IMR-90 (cell line): Measurements from ENCODE around the gene IGFBP7. TPM values are rescaled to one million over a fixed set of nuclear protein-coding genes. Genes with fewer than 3 reads are reported as not detected.
A peak's percentile ranks its signal among the peaks of the same experiment; 100 is the strongest.

Source experiments
- ATAC-seq: fragments of 200-7000 bp; cut with Tn5 transposase; 2 replicates; pipeline ENCODE4 v1.9.1; 2020; ENCODE audit warnings: low read depth, mild to moderate bottlenecking, moderate library complexity
- BruUV-seq: library from RNA; stranded (reverse); fragments of 400-500 nt; replicated peaks from 2 replicates; lab custom pipeline; 2021; lab: Mats Ljungman, UMichigan
- CTCF ChIA-PET: fragments of 300-600 bp; formaldehyde crosslinking; extraction: SDS; loops from one replicate; lab custom pipeline; 2021; ENCODE audit warnings: antibody characterized with exemption; lab: Yijun Ruan, JAX
- POLR2A ChIA-PET: fragments of 300-600 bp; sonication (Branson Sonifier 250); formaldehyde crosslinking; loops from one replicate; lab custom pipeline; 2022; ENCODE audit warnings: antibody characterized with exemption; ENCODE audit not compliant: unreplicated experiment; lab: Charles Lee
- DNase-seq: peaks from one replicate; pipeline ENCODE4 v3.0.0; 2013
- H2AFZ ChIP-seq: replicated peaks from 2 replicates; pipeline ENCODE3; 2013; ENCODE audit warnings: low read length, mild to moderate bottlenecking; ENCODE audit not compliant: poor library complexity
- H2AK5ac ChIP-seq: 2 replicates; pipeline ENCODE4 v1.6.1; 2013; ENCODE audit warnings: low read depth, low read length, inconsistent platforms
- H2AK9ac ChIP-seq: replicated peaks from 2 replicates; pipeline ENCODE3; 2013; ENCODE audit warnings: mild to moderate bottlenecking, low read depth, low read length, moderate library complexity; ENCODE audit not compliant: poor library complexity
- H2BK120ac ChIP-seq: 2 replicates; pipeline ENCODE4 v1.6.1; 2013; ENCODE audit warnings: low read depth, low read length, inconsistent platforms
- H2BK15ac ChIP-seq: 3 replicates; pipeline ENCODE4 v1.6.1; 2013; ENCODE audit warnings: low read depth, low read length, inconsistent platforms
- H2BK20ac ChIP-seq: 2 replicates; pipeline ENCODE4 v1.6.1; 2013; ENCODE audit warnings: low read depth, mild to moderate bottlenecking, inconsistent platforms, low read length, moderate library complexity
- H2BK5ac ChIP-seq: 2 replicates; pipeline ENCODE4 v1.6.1; 2013; ENCODE audit warnings: mild to moderate bottlenecking, low read depth, low read length, inconsistent platforms; ENCODE audit not compliant: poor library complexity, severe bottlenecking
- H3K14ac ChIP-seq: replicated peaks from 2 replicates; pipeline ENCODE4 v1.6.1; 2013; ENCODE audit warnings: low read depth, low read length, inconsistent platforms
- H3K18ac ChIP-seq: 2 replicates; pipeline ENCODE4 v1.6.1; 2013; ENCODE audit warnings: low read depth, low read length, control low read depth
- H3K23ac ChIP-seq: 2 replicates; pipeline ENCODE4 v1.6.1; 2013; ENCODE audit warnings: low read depth, low read length, inconsistent platforms
- H3K27ac ChIP-seq: 2 replicates; pipeline ENCODE4 v1.5.1; 2013; ENCODE audit warnings: mild to moderate bottlenecking, control low read depth, low read length; ENCODE audit not compliant: insufficient read depth
- H3K27me3 ChIP-seq: 2 replicates; pipeline ENCODE4 v1.6.1; 2013; ENCODE audit warnings: low read length; ENCODE audit not compliant: control insufficient read depth, insufficient read depth
- H3K36me3 ChIP-seq: 2 replicates; pipeline ENCODE4 v1.6.1; 2013; ENCODE audit warnings: low read length, mixed read lengths; ENCODE audit not compliant: control insufficient read depth, insufficient read depth
- H3K4ac ChIP-seq: 2 replicates; pipeline ENCODE4 v1.6.1; 2013; ENCODE audit warnings: low read depth, low read length, inconsistent platforms
- H3K4me1 ChIP-seq: 2 replicates; pipeline ENCODE4 v1.6.1; 2013; ENCODE audit warnings: low read length, mixed read lengths; ENCODE audit not compliant: control insufficient read depth, insufficient read depth
- H3K4me2 ChIP-seq: 2 replicates; pipeline ENCODE4 v1.6.1; 2013; ENCODE audit warnings: low read depth, mild to moderate bottlenecking, control low read depth, low read length, moderate library complexity
- H3K4me3 ChIP-seq: 2 replicates; pipeline ENCODE4 v1.5.1; 2013; ENCODE audit warnings: low read depth, mild to moderate bottlenecking, control low read depth, low read length, moderate library complexity; ENCODE audit not compliant: insufficient read depth
- H3K56ac ChIP-seq: 2 replicates; pipeline ENCODE4 v1.6.1; 2013; ENCODE audit warnings: low read length, inconsistent platforms; ENCODE audit not compliant: insufficient read depth; ENCODE audit errors: extremely low read depth
- H3K79me1 ChIP-seq, 2 experiments: 2 replicates each; pipeline ENCODE4 v1.6.1; 2013; ENCODE audit warnings: low read length in 2 of 2, inconsistent platforms in 1 of 2, low read depth in 1 of 2
- H3K9ac ChIP-seq: 2 replicates; pipeline ENCODE4 v1.6.1; 2013; ENCODE audit warnings: low read depth, low read length, control low read depth
- H3K9me1 ChIP-seq: 2 replicates; pipeline ENCODE4 v1.6.1; 2013; ENCODE audit warnings: low read length, inconsistent platforms; ENCODE audit not compliant: insufficient read depth
- H3K9me3 ChIP-seq: 2 replicates; pipeline ENCODE4 v1.6.1; 2013; ENCODE audit warnings: low read length; ENCODE audit not compliant: control insufficient read depth, insufficient read depth
- H4K20me1 ChIP-seq: 2 replicates; pipeline ENCODE4 v1.6.1; 2013; ENCODE audit warnings: low read length, inconsistent platforms; ENCODE audit not compliant: insufficient read depth
- H4K5ac ChIP-seq: 2 replicates; pipeline ENCODE4 v1.6.1; 2013; ENCODE audit warnings: mild to moderate bottlenecking, low read depth, low read length, control low read depth
- H4K8ac ChIP-seq, 2 experiments: 2 replicates each; pipeline ENCODE4 v1.6.1; 2013; ENCODE audit warnings: low read depth in 2 of 2, low read length in 2 of 2, control low read depth in 1 of 2, inconsistent platforms in 1 of 2
- H4K91ac ChIP-seq: 2 replicates; pipeline ENCODE4 v1.6.1; 2013; ENCODE audit warnings: low read depth, low read length, inconsistent platforms; ENCODE audit not compliant: insufficient read depth
- BHLHE40 ChIP-seq: fragments of 150-350 bp; IDR thresholded peaks from 2 replicates; pipeline ENCODE4 v1.6.1; 2016; ENCODE audit warnings: mild to moderate bottlenecking, low read depth, low read length
- CEBPB ChIP-seq: IDR thresholded peaks from 2 replicates; pipeline ENCODE4 v1.6.1; 2012; ENCODE audit warnings: low read depth, low read length, improper control_type of control experiment
- CHD1 ChIP-seq: IDR thresholded peaks from 2 replicates; pipeline ENCODE4 v1.6.1; 2012; ENCODE audit warnings: low read depth, low read length, improper control_type of control experiment
- ELK1 ChIP-seq: fragments of 150-350 bp; IDR thresholded peaks from 2 replicates; pipeline ENCODE4 v1.6.1; 2016; ENCODE audit warnings: low read depth, mild to moderate bottlenecking, low read length, moderate library complexity, borderline replicate concordance
- FOS ChIP-seq: fragments of 150-350 bp; IDR thresholded peaks from 2 replicates; pipeline ENCODE4 v1.6.1; 2016; ENCODE audit warnings: low read depth, low read length
- MAFK ChIP-seq: IDR thresholded peaks from 2 replicates; pipeline ENCODE4 v1.6.1; 2012; ENCODE audit warnings: low read depth, low read length, improper control_type of control experiment
- MAZ ChIP-seq: IDR thresholded peaks from 2 replicates; pipeline ENCODE4 v1.6.1; 2012; ENCODE audit warnings: low read depth, mild to moderate bottlenecking, low read length, improper control_type of control experiment, moderate library complexity, borderline replicate concordance
- MXI1 ChIP-seq: IDR thresholded peaks from 2 replicates; pipeline ENCODE4 v1.6.1; 2012; ENCODE audit warnings: low read depth, mild to moderate bottlenecking, low read length, moderate library complexity, borderline replicate concordance
- NFE2L2 ChIP-seq: fragments of 150-350 bp; IDR thresholded peaks from 2 replicates; pipeline ENCODE4 v1.6.1; 2016; ENCODE audit warnings: low read depth, mild to moderate bottlenecking, low read length
- POLR2A ChIP-seq: IDR thresholded peaks from 2 replicates; pipeline ENCODE4 v1.6.1; 2012; ENCODE audit warnings: mild to moderate bottlenecking, low read depth, low read length
- RAD21 ChIP-seq: IDR thresholded peaks from 2 replicates; pipeline ENCODE4 v1.6.1; 2012; ENCODE audit warnings: low read length, improper control_type of control experiment
- RCOR1 ChIP-seq: IDR thresholded peaks from 2 replicates; pipeline ENCODE4 v1.6.1; 2012; ENCODE audit warnings: mild to moderate bottlenecking, low read length, improper control_type of control experiment; ENCODE audit not compliant: insufficient replicate concordance
- RFX5 ChIP-seq: IDR thresholded peaks from 2 replicates; pipeline ENCODE4 v1.8.0; 2012; ENCODE audit warnings: low read depth, mild to moderate bottlenecking, low read length, moderate library complexity
- SMC3 ChIP-seq: fragments of 150-350 bp; IDR thresholded peaks from 2 replicates; pipeline ENCODE4 v1.6.1; 2016; ENCODE audit warnings: low read depth, mild to moderate bottlenecking, antibody characterized with exemption, low read length, moderate library complexity
- WGBS, 2 experiments: methylation state at CpG; one replicate each; pipeline versions ENCODE4 v1.1.5 to v1.1.7; 2013; ENCODE audit warnings: missing lambda C conversion rate in 2 of 2; ENCODE audit not compliant: insufficient read length in 1 of 2; ENCODE audit errors: extremely low coverage in 2 of 2; 5-methylcytosine and 5-hydroxymethylcytosine counted together
- dilution Hi-C: fragments of 300-500 bp; cut with HindIII; formaldehyde crosslinking; loops from one replicate; pipeline ENCODE4 v1.14.3; 2018; ENCODE audit warnings: low sequenced_read_pairs; ENCODE audit not compliant: unreplicated experiment
- in situ Hi-C: fragments of 300-500 bp; cut with MboI; formaldehyde crosslinking; loops from 3 replicates; pipeline ENCODE4 v1.14.3; 2019; ENCODE audit warnings: low sequenced_read_pairs, inconsistent platforms, mixed read lengths
- intact Hi-C: fragments of 100-400 bp; cut with micrococcal nuclease; formaldehyde crosslinking; loops from 2 replicates; pipeline ENCODE4 v1.10.0; 2022
- polyA plus RNA-seq, 3 experiments: library from polyadenylated mRNA; depleted of rRNA; stranded (reverse); fragments of >200 nt; gene quantifications; 2 replicates each; pipeline ENCODE4 v1.2.3, GENCODE V29; 2012; ENCODE audit warnings: low replicate concordance in 1 of 3
- total RNA-seq: library from RNA; depleted of rRNA; stranded (reverse); fragments of >200 nt; gene quantifications from 2 replicates; pipeline ENCODE4 v1.2.3, GENCODE V29; 2012
- TF ChIP-seq, protein P1 (sequence below): fragments of 150-350 bp; IDR thresholded peaks from 2 replicates; pipeline ENCODE4 v1.6.1; 2017; ENCODE audit warnings: mild to moderate bottlenecking, antibody characterized with exemption, low read length, low read depth

The IGFBP7 gene
- total and polyA plus RNA-seq, 2 of the 4 experiments (the other 2 are of a cell fraction): 33.2 to 267 TPM

DNA sequence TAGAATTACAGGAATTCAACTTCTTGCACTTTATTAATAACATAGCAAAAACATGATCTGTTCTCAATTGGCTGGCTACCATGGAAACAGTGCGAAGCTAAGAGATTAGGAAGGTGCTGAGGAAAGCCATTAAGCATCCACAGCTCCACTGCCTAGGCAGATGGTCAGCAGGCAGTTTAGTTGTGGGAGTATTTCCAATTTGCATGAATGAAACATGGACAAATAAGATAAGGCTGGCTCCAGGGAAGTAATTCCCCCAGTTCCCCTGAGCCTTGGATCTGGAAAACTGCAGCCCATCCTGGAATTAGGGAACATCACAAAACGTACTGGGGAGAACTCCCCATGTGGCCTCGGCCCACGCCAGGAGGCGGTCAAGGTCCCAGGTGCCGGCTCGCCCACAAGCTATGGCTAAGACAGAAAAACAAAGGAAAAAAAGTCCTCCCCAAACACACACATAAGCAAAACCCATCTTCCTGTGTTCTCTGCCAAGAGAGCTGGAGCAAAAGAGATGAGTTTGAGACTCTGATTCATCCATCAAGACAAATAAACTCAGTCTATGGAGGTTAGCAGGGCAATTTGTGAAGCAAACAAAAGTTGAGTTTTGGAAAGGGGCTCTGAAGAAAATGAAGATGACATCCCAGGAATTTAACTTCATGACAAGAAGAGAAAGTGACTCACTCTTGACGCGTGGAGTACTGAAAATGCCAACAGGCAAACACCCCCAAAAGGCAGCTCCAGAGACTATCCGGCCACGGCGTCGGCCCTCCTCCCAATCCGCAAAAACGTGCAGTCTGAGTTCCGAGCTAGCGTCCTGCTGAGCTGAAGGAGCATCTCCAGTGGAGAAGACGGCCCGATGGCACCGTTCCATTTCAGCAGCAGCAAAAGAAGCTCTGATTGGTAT lies 45.1 kb downstream of the IGFBP7 start:
- Histone ChIP-seq H4K20me1 (peaks cover 6% of the 10 kb centered on the region), H4K8ac (peak overlapping the region; percentile 62 to 89), H3K14ac (peak overlapping the region; percentile 85), H3K4me3 (peak overlapping the region; percentile 8; the same call in 1 of the 2 replicates), H3K4me1 (peaks cover 30% of the 10 kb centered on the region), H2BK5ac (peak overlapping the region; percentile 87), H3K56ac (peak overlapping the region; percentile 84), H3K23ac (peak overlapping the region; percentile 94), H2BK120ac (peak overlapping the region; percentile 99), H3K4me2 (peak overlapping the region; percentile 68), H3K4ac (peak overlapping the region; percentile 99), H2AFZ (peak overlapping the region; percentile 69), H3K79me1 (peaks cover 3 to 72% of the 10 kb centered on the region in 2 experiments), H2AK5ac (peak overlapping the region; percentile 97), H3K27me3 (no peaks in the 10 kb centered on the region), H3K9me3 (no peaks in the 10 kb centered on the region), H2BK20ac (peak overlapping the region; percentile 98), H3K36me3 (no peaks in the 10 kb centered on the region), H3K27ac (peak overlapping the region; percentile 65), H4K91ac (peak overlapping the region; percentile 86), H4K5ac (peak overlapping the region; percentile 76), H3K18ac (peak overlapping the region; percentile 71), H3K9ac (peak overlapping the region; percentile 26; the same call in 1 of the 2 replicates), H2BK15ac (peak overlapping the region; percentile 98; the same call in 2 of the 3 replicates), H2AK9ac (peak overlapping the region; percentile 81), H3K9me1 (peaks cover 20% of the 10 kb centered on the region)
- in situ Hi-C loops: no loop called here
- DNase-seq: peak; percentile 98
- CTCF ChIA-PET: interaction anchor here (0.7 to 1.6 kb wide), 9 partner anchors 11 to 98 kb away, joined by 3 to 10 read pairs (median 3); no protein-coding TSS in a partner anchor
- intact Hi-C loops: loop anchor here (1.0 to 5.0 kb wide), 2 partner anchors 16 to 47 kb away; partner anchors contain the start of gene IGFBP7
- dilution Hi-C loops: no loop called here
- BruUV-seq: no TSS peak
- POLR2A ChIA-PET: interaction anchor here (0.7 to 0.9 kb wide), 2 partner anchors 16 to 54 kb away, joined by 3 to 5 read pairs; no protein-coding TSS in a partner anchor
- ATAC-seq: peak; percentile 76
- WGBS, 2 experiments: 28% methylated on average over 4 of the region's 20 CpGs; no CpG with 5 or more reads in 1 of the 2 experiments
- TF ChIP-seq FOS: peak; percentile 91
- peak; percentile 45 for TF ChIP-seq RCOR1
- TF ChIP-seq, protein P1, sequence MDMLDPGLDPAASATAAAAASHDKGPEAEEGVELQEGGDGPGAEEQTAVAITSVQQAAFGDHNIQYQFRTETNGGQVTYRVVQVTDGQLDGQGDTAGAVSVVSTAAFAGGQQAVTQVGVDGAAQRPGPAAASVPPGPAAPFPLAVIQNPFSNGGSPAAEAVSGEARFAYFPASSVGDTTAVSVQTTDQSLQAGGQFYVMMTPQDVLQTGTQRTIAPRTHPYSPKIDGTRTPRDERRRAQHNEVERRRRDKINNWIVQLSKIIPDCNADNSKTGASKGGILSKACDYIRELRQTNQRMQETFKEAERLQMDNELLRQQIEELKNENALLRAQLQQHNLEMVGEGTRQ: peak; percentile 30; the same call in 1 of the 2 replicates
- TF ChIP-seq MAFK: peak; percentile 28; the same call in 1 of the 2 replicates
- TF ChIP-seq BHLHE40: peak; percentile 85
- TF ChIP-seq CEBPB: peak; percentile 52
- TF ChIP-seq MXI1: no peak; the same call in 1 of the 2 replicates
- no peak; the same call in 1 of the 2 replicates for TF ChIP-seq POLR2A
- no peak for TF ChIP-seq RFX5
- TF ChIP-seq RAD21: peak; percentile 1; the same call in 1 of the 2 replicates
- TF ChIP-seq SMC3: no peak
- TF ChIP-seq NFE2L2: 0 out of 2 replicates have a peak, but pooled peaks have one; percentile 2
- no peak for TF ChIP-seq MAZ
- TF ChIP-seq CHD1: peak; percentile 80; the same call in 1 of the 2 replicates
- no peak for TF ChIP-seq ELK1
